Activated CD4-positive, alpha-beta T cell treated with anti-CD3 and anti-CD28 coated beads for 36 hours (primary cell): ENCODE results near the gene TUT4. TPM values are rescaled to one million over a fixed set of nuclear protein-coding genes. Genes with fewer than 3 reads are reported as not detected.

ENCODE experiments used
- ATAC-seq: fragments of 200-7000 bp; cut with Tn5 transposase; one replicate; pipeline ENCODE4 v1.10.0; 2021; ENCODE audit warnings: mild to moderate bottlenecking, moderate library complexity
- CTCF ChIA-PET: fragments of 350-600 bp; sonication (Branson Sonifier 250); formaldehyde crosslinking; loops from one replicate; lab custom pipeline; 2021; ENCODE audit warnings: antibody characterized with exemption; lab: Charles Lee
- POLR2A ChIA-PET: fragments of 350-600 bp; sonication (Branson Sonifier 250); formaldehyde crosslinking; loops from one replicate; lab custom pipeline; 2021; ENCODE audit warnings: antibody characterized with exemption, inconsistent platforms; lab: Charles Lee
- DNase-seq: peaks from one replicate; pipeline ENCODE4 v3.0.0-alpha.2; 2020
- H3K27ac Mint-ChIP-seq: one replicate; pipeline ENCODE4 v1.8.0; 2021; ENCODE audit warnings: mixed read lengths
- H3K27me3 Mint-ChIP-seq: one replicate; pipeline ENCODE4 v1.8.0; 2021; ENCODE audit warnings: mixed read lengths
- H3K36me3 Mint-ChIP-seq: one replicate; pipeline ENCODE4 v1.8.0; 2021; ENCODE audit warnings: low read depth, mixed read lengths
- H3K4me1 Mint-ChIP-seq: one replicate; pipeline ENCODE4 v1.8.0; 2021; ENCODE audit warnings: mixed read lengths
- H3K4me3 Mint-ChIP-seq: one replicate; pipeline ENCODE4 v1.8.0; 2021; ENCODE audit warnings: mild to moderate bottlenecking, moderate library complexity, mixed read lengths
- H3K9me3 Mint-ChIP-seq: one replicate; pipeline ENCODE4 v1.8.0; 2021; ENCODE audit warnings: low read depth, mixed read lengths
- intact Hi-C, 2 experiments: fragments of 100-400 bp; cut with DNase I in 1 of 2; cut with micrococcal nuclease in 1 of 2; formaldehyde crosslinking; loops; one replicate each; pipeline versions ENCODE4 v1.14.2 to v1.15.1; 2022 to 2024; cut with DNase I, micrococcal nuclease
- total RNA-seq, 2 experiments: library from RNA; stranded (reverse); gene quantifications; one replicate each; pipeline ENCODE4 v1.2.3, GENCODE V29; 2021

Gene TUT4
- total RNA-seq, 2 experiments from 2014 or later: 61.6 to 71.7 TPM

DNA sequence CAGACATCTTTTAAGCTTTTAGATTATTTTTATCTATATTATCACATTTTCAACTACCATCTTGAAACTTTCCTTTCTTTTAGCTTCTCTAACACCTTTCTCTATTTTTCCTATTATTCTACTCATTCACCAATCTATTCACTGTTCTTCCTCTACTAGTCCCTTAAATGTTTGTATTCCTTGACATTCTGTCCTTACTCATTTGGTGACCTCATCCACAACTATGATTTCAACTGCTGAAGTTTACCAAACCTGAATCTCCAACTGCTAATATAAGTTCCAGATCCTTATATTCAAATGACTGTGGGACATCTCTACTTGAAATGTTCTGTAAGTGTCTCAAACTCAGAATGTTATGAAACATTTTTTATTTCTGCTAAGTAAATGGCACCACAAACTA is 49.2 kb downstream of the TUT4 start:
- ATAC-seq: no peak
- Mint-ChIP-seq H3K36me3 (peaks cover 35% of the 10 kb centered on the region), H3K27me3 (no peaks in the 10 kb centered on the region), H3K27ac (peak overlapping the region; percentile 61), H3K9me3 (no peaks in the 10 kb centered on the region), H3K4me3 (no peak overlapping the region), H3K4me1 (peaks cover 4% of the 10 kb centered on the region)
- no peak for DNase-seq
- intact Hi-C loops: no loop called here
- ChIA-PET POLR2A (interaction anchor here (0.6 kb wide), 1 partner anchor 457 kb away, joined by 4 read pairs; no protein-coding TSS in a partner anchor), CTCF (interaction anchor here (0.6 kb wide), 1 partner anchor 26 kb away, joined by 5 read pairs; no protein-coding TSS in a partner anchor)

GRCh38 chr1:52502789-52503188 is 50.1 kb downstream of the TUT4 start:
- POLR2A ChIA-PET: interaction anchor here (0.6 kb wide), 1 partner anchor 36 kb away, joined by 3 read pairs; no protein-coding TSS in a partner anchor
- Mint-ChIP-seq H3K27me3 (no peaks in the 10 kb centered on the region), H3K27ac (no peak overlapping the region)

GRCh38 chr1:52487632-52488031 is 65.3 kb downstream of the TUT4 start:
- H3K4me1 Mint-ChIP-seq: peaks cover 4% of the 10 kb centered on the region
- ChIA-PET CTCF (interaction anchor here (0.7 kb wide), 1 partner anchor 203 kb away, joined by 4 read pairs; no protein-coding TSS in a partner anchor), POLR2A (no interaction called here)
- no peaks in the 10 kb centered on the region for H3K27me3 Mint-ChIP-seq
- H3K36me3 Mint-ChIP-seq: peaks cover 13% of the 10 kb centered on the region
- no peak overlapping the region for H3K4me3 Mint-ChIP-seq
- H3K27ac Mint-ChIP-seq: no peak overlapping the region
- ATAC-seq: no peak
- intact Hi-C loops: no loop called here
- no peaks in the 10 kb centered on the region for H3K9me3 Mint-ChIP-seq
- DNase-seq: no peak

More at GRCh38 chr1:52502789-52503188, 50.1 kb downstream of the TUT4 start:
- intact Hi-C loops: no loop called here
- H3K4me1 Mint-ChIP-seq: peaks cover 4% of the 10 kb centered on the region
- no peak overlapping the region for H3K4me3 Mint-ChIP-seq
- H3K9me3 Mint-ChIP-seq: no peaks in the 10 kb centered on the region
- CTCF ChIA-PET: interaction anchor here (0.7 kb wide), 1 partner anchor 37 kb away, joined by 3 read pairs; no protein-coding TSS in a partner anchor
- DNase-seq (peak; percentile 20), ATAC-seq (no peak)
- H3K36me3 Mint-ChIP-seq: peaks cover 31% of the 10 kb centered on the region

GRCh38 chr1:52482326-52483004 is 70.4 kb downstream of the TUT4 start:
- Mint-ChIP-seq H3K4me3 (no peak overlapping the region), H3K4me1 (no peaks in the 10 kb centered on the region), H3K36me3 (peaks cover 7% of the 10 kb centered on the region), H3K27ac (no peak overlapping the region), H3K9me3 (no peaks in the 10 kb centered on the region), H3K27me3 (no peaks in the 10 kb centered on the region)
- intact Hi-C loops: no loop called here
- DNase-seq (no peak), ATAC-seq (no peak)
- POLR2A ChIA-PET: no interaction called here
- CTCF ChIA-PET: interaction anchor here (0.6 to 1.1 kb wide), 3 partner anchors 41 to 719 kb away, joined by 3 read pairs; no protein-coding TSS in a partner anchor

DNA sequence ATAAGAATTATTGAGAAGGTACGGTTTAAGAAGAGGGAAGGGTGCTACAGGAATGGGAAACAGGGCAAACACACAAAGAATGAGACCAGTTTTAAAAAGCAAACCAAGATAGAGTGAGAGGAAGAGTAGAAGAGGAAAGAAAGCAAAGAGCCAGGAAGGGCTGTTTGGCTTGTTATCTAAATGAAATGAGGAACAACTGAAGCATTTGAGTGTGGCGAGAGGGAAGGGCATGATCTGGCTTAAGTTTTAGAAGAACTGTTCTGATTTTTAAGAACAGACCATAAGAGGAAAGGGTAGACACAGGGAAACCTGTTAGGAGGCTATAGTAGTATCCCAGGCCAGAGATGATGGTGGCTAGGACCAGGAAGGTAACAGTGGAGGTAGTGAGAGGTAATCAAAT is 73.8 kb downstream of the TUT4 start:
- peaks cover 16% of the 10 kb centered on the region for H3K36me3 Mint-ChIP-seq
- ATAC-seq (no peak), DNase-seq (no peak)
- H3K27me3 Mint-ChIP-seq: no peaks in the 10 kb centered on the region
- ChIA-PET POLR2A (no interaction called here), CTCF (no interaction called here)
- H3K4me3 Mint-ChIP-seq: no peak overlapping the region
- no peaks in the 10 kb centered on the region for H3K9me3 Mint-ChIP-seq
- intact Hi-C loops: no loop called here
- H3K4me1 Mint-ChIP-seq: no peaks in the 10 kb centered on the region
- no peak overlapping the region for H3K27ac Mint-ChIP-seq

GRCh38 chr1:52477876-52478275 is 75.0 kb downstream of the TUT4 start:
- Mint-ChIP-seq H3K27me3 (no peaks in the 10 kb centered on the region), H3K4me1 (peaks cover 4% of the 10 kb centered on the region), H3K9me3 (no peaks in the 10 kb centered on the region), H3K36me3 (peaks cover 19% of the 10 kb centered on the region), H3K4me3 (no peak overlapping the region), H3K27ac (no peak overlapping the region)
- intact Hi-C loops: no loop called here
- ATAC-seq: no peak
- DNase-seq: no peak
- ChIA-PET POLR2A (no interaction called here), CTCF (interaction anchor here (0.6 kb wide), 1 partner anchor 26 kb away, joined by 5 read pairs; no protein-coding TSS in a partner anchor)

- no peaks in the 10 kb centered on the region for H3K9me3 Mint-ChIP-seq
Observed at GRCh38 chr1:52476943-52477342, 75.9 kb downstream of the TUT4 start.

DNA sequence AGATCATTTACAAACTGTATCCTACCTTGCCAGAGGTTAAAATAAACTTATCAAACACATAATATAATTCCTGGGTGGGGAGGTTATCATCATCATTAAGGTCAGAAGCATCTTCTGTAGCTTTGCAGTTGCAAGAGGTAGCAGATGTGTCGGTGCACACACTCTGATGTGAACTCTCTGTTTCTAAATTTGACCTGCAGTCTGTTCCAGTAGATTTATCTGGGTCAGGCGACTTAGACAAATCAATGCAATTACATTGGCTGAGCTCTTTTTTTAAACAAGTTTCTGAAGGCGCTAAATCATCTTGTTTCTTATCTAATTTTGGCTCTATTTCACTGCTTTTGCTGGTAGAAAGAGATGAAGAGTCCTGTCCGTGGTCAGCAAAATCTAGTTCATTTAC is 78.1 kb downstream of the TUT4 start:
- Mint-ChIP-seq H3K4me1 (peaks cover 4% of the 10 kb centered on the region), H3K27me3 (no peaks in the 10 kb centered on the region), H3K27ac (no peak overlapping the region), H3K4me3 (no peak overlapping the region), H3K9me3 (no peaks in the 10 kb centered on the region), H3K36me3 (peaks cover 28% of the 10 kb centered on the region)
- intact Hi-C loops: no loop called here
- DNase-seq: no peak
- ChIA-PET CTCF (interaction anchor here (1.5 to 1.8 kb wide), 2 partner anchors 12 to 129 kb away, joined by 5 to 6 read pairs; no protein-coding TSS in a partner anchor), POLR2A (no interaction called here)
- no peak for ATAC-seq

More at GRCh38 chr1:52476943-52477342, 75.9 kb downstream of the TUT4 start:
- POLR2A ChIA-PET: no interaction called here
- Mint-ChIP-seq H3K36me3 (peaks cover 19% of the 10 kb centered on the region), H3K27me3 (no peaks in the 10 kb centered on the region), H3K4me1 (peaks cover 4% of the 10 kb centered on the region), H3K4me3 (no peak overlapping the region), H3K27ac (no peak overlapping the region)
- no peak for ATAC-seq
- CTCF ChIA-PET: no interaction called here
- DNase-seq: no peak
- intact Hi-C loops: no loop called here

DNA sequence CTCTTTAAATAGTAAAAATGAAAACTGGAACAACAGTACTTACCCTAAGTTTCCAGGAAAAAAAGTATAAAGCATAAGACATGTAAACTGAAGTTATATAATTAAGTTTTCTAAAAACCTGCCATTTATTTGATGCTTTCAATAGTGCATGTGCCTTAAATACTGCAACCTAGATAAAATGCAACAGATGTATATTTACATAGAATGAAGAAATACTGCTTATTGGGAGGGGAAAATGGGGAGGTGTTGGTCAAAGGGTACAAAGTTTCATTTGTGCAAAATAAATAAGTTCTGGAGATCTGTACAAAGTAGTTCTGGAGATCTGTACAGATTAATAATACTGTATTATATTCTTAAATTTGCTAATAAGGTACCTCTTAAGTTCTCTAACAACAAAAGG is 79.9 kb downstream of the TUT4 start:
- Mint-ChIP-seq H3K4me3 (no peak overlapping the region), H3K4me1 (peaks cover 4% of the 10 kb centered on the region), H3K27ac (no peak overlapping the region), H3K36me3 (peaks cover 28% of the 10 kb centered on the region), H3K27me3 (no peaks in the 10 kb centered on the region), H3K9me3 (no peaks in the 10 kb centered on the region)
- no peak for DNase-seq
- ATAC-seq: no peak
- intact Hi-C loops: no loop called here
- CTCF ChIA-PET: no interaction called here
- POLR2A ChIA-PET: no interaction called here

DNA sequence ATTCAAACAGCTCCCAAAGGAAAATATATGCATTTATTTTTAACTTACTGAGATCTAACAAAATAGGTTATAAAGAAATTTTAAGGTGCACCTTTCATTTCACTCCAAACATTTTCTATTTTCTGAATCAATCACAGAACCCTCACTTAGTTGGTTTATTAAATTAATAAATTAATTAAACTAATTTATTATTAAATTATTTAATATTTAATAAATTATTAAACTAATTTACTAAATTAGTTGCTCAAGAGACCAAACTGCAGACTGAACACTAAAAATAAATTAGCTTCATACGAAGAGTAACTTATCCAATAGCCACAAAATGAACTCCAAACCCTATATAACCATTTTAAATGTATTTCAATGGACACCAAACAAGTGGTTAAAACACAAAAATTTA is 80.5 kb downstream of the TUT4 start:
- intact Hi-C loops: no loop called here
- ATAC-seq: no peak
- Mint-ChIP-seq H3K36me3 (peaks cover 26% of the 10 kb centered on the region), H3K27ac (no peak overlapping the region), H3K9me3 (no peaks in the 10 kb centered on the region), H3K27me3 (no peaks in the 10 kb centered on the region), H3K4me1 (peaks cover 4% of the 10 kb centered on the region), H3K4me3 (no peak overlapping the region)
- CTCF ChIA-PET: interaction anchor here (0.9 kb wide), 1 partner anchor 193 kb away, joined by 3 read pairs; no protein-coding TSS in a partner anchor
- DNase-seq: no peak
- POLR2A ChIA-PET: no interaction called here

DNA sequence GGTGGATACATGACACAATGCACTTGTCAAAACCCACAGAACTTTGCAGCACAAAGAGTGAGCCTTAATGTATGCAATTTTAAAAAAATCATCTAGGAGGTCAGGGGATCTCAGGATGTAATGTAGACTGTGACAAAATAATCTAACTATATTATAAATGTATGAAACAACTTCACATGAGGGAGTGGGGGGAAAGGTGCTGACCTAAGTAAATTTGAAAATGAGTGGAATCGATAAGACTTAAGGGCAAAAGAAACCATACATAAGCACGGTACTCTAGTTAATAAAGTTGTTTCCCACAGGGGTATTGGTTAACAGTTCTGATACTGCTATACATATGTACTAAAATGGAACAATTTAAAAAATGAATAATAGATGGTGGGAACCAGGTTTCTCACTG is 83.8 kb downstream of the TUT4 start:
- ChIA-PET CTCF (no interaction called here), POLR2A (no interaction called here)
- H3K36me3 Mint-ChIP-seq: peaks cover 22% of the 10 kb centered on the region
- H3K27me3 Mint-ChIP-seq: no peaks in the 10 kb centered on the region
- H3K9me3 Mint-ChIP-seq: no peaks in the 10 kb centered on the region
- ATAC-seq: no peak
- no peak overlapping the region for H3K4me3 Mint-ChIP-seq
- H3K4me1 Mint-ChIP-seq: peaks cover 4% of the 10 kb centered on the region
- no peak overlapping the region for H3K27ac Mint-ChIP-seq
- no peak for DNase-seq
- intact Hi-C loops: no loop called here

- intact Hi-C loops: no loop called here
- no peaks in the 10 kb centered on the region for H3K9me3 Mint-ChIP-seq
- H3K36me3 Mint-ChIP-seq: peaks cover 8% of the 10 kb centered on the region
- ChIA-PET CTCF (interaction anchor here (0.7 to 1.9 kb wide), 3 partner anchors 9 to 28 kb away, joined by 3 to 6 read pairs (median 5); no protein-coding TSS in a partner anchor), POLR2A (no interaction called here)
- no peak for DNase-seq
- H3K27ac Mint-ChIP-seq: no peak overlapping the region
- H3K4me3 Mint-ChIP-seq: no peak overlapping the region
- H3K4me1 Mint-ChIP-seq: no peaks in the 10 kb centered on the region
- ATAC-seq: no peak
- H3K27me3 Mint-ChIP-seq: no peaks in the 10 kb centered on the region
Observed at GRCh38 chr1:52463891-52464290, 89.0 kb downstream of the TUT4 start.
